ENCODE data around the gene RALGAPA2.

RALGAPA2 gene

DNA sequence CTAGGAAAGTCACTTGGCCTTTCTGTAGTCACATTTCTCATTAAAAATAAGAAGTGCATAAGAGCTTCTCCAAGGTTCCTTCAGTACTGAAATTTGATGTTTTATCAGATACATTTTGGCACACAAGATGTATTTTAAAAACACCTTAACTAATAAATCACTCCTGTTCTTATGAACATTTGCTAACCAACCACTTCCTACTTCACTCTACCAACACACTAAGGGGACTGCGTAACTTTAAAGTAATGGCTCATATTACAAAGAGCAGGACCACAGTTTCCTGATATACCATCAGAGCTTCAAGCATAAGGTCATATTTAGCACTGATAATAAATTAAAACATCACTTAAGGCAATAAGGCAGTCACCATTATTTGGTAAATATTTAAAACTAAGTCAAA is 104.4 kb downstream of the RALGAPA2 start:
- H3K4me3 ChIP-seq (ENCODE audit: low read depth, low read length) = no peak overlapping the region
- DNase-seq (ENCODE audit: low read depth, low spot score) = no peak
- in situ Hi-C loops (cut with HindIII; ENCODE audit: low sequenced_read_pairs) = no loop called here
- TF ChIP-seq, protein P1, sequence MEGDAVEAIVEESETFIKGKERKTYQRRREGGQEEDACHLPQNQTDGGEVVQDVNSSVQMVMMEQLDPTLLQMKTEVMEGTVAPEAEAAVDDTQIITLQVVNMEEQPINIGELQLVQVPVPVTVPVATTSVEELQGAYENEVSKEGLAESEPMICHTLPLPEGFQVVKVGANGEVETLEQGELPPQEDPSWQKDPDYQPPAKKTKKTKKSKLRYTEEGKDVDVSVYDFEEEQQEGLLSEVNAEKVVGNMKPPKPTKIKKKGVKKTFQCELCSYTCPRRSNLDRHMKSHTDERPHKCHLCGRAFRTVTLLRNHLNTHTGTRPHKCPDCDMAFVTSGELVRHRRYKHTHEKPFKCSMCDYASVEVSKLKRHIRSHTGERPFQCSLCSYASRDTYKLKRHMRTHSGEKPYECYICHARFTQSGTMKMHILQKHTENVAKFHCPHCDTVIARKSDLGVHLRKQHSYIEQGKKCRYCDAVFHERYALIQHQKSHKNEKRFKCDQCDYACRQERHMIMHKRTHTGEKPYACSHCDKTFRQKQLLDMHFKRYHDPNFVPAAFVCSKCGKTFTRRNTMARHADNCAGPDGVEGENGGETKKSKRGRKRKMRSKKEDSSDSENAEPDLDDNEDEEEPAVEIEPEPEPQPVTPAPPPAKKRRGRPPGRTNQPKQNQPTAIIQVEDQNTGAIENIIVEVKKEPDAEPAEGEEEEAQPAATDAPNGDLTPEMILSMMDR (IDR thresholded peaks at IDR 0.05; ENCODE audit: low read depth, low read length) = no peak

DNA sequence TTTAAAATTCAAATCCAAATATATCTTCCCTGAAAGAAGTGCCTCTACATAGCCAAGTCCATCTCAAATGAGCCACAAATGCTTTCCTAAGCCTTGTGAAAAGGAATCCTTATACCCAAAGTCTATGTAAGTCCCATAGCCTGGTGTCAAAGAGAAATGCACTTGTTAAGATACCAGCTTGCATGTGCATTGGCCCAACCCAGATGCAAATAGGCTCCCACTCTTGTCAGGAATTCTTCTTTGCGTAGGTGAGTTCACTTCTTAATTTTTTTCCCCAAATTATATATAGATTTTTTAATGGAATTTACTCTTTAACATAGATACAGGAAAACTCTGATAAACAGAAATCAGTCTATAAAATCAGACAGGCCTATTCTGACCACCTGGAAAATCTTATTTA is 105.6 kb downstream of the RALGAPA2 start:
- DNase-seq (ENCODE audit: low read depth, low spot score) = no peak
- H3K4me3 ChIP-seq (ENCODE audit: low read depth, low read length) = no peak overlapping the region
- in situ Hi-C loops (cut with HindIII; ENCODE audit: low sequenced_read_pairs) = no loop called here
- TF ChIP-seq, protein P1 (IDR thresholded peaks at IDR 0.05; ENCODE audit: low read depth, low read length) = no peak

DNA sequence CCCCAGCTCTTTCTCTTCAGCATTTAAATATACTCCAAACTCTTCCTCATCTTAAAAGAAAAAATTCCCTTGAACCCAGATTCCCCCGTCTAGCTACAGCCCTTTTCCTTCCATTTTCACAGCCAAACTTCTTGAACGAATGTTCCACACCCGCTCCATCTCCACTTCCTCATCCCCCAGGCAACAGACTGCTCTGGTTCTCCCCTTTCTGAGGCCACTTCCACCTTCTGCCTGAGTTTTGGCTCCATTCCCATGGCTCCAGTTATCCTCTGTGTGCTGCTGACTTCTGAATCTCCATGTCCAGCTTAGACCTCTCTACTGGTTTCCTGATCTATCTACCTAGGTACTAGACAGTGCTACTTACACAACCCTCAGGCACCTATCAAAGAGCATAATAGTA is 106.4 kb downstream of the RALGAPA2 start:
- DNase-seq (ENCODE audit: low read depth, low spot score) = no peak
- no peak overlapping the region for H3K4me3 ChIP-seq (ENCODE audit: low read depth, low read length)
- TF ChIP-seq, protein P1 (IDR thresholded peaks at IDR 0.05; ENCODE audit: low read depth, low read length) = no peak
- in situ Hi-C loops (cut with HindIII; ENCODE audit: low sequenced_read_pairs) = no loop called here

DNA sequence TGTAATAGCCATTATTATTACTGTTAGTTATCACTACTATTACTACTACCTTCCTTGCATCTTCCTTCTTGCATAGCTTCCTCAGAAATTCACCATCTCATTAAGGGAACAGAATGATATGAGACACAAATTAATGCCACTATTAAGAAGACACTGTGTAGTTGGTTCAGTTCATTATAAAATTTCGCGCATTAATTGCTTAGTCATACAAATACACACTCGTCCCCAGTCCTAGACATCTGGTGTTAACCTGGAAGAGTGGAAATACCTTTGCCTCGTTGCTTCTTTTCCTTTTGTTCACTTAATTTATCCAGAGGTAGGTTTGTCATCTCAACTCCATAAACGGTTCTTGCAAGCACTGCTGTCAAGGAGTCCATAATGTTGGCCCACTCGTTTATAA is 107.5 kb downstream of the RALGAPA2 start:
- TF ChIP-seq, protein P1 (IDR thresholded peaks at IDR 0.05; ENCODE audit: low read depth, low read length) = no peak
- H3K4me3 ChIP-seq (ENCODE audit: low read depth, low read length) = no peak overlapping the region
- in situ Hi-C loops (cut with HindIII; ENCODE audit: low sequenced_read_pairs) = no loop called here
- no peak for DNase-seq (ENCODE audit: low read depth, low spot score)

DNA sequence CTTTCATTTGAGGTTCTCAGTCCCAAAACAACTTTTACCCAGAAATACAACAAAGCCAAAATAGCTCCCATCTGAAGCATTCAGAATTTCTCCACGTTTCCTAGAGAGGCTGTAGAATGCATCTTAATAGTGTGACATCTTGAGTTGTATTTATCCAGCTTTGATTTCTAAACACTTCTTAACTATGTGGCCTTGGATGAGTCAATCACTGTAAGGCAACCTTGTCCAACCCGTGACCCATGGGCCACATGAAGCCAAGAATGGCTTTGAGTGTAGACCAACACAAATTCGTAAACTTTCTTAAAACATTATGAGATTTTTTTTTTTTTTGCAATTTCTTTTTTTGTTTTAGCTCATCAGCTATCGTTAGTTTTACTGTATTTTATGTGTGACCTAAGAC is 108.1 kb downstream of the RALGAPA2 start:
- TF ChIP-seq, protein P1 (IDR thresholded peaks at IDR 0.05; ENCODE audit: low read depth, low read length) = no peak
- no peak for DNase-seq (ENCODE audit: low read depth, low spot score)
- in situ Hi-C loops (cut with HindIII; ENCODE audit: low sequenced_read_pairs) = no loop called here
- no peak overlapping the region for H3K4me3 ChIP-seq (ENCODE audit: low read depth, low read length)

DNA sequence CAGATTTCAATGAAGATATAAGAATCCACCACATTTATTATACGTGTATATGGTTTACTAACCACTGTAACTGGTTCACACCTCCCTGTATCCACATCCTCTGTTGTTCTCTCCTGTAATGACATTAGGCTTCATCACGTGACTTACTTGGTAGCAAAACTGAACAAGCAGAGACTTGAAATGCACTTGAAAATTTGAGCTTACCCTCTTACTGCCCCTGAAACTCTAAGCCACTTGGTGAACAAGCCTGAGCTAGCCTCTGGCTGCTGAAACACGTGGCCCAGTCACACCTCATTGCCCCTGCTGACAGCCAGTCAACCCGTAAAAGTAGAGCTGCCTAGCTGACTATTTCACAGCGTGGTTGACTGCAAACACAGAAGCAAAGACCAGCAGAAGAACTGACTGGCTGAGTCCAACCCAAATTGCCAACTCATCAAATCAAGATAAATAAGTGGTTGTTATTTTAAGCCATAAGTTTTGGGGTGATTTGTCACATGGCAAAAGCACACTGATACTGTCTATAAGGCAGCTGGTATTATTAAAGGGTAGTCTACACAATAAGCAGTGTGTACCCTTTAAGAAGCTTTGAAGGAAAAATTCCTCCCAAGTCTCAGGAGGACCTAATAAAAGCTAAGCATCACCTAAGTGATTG is 109.0 kb downstream of the RALGAPA2 start:
- TF ChIP-seq, protein P1 (IDR thresholded peaks at IDR 0.05; ENCODE audit: low read depth, low read length) = no peak
- in situ Hi-C loops (cut with HindIII; ENCODE audit: low sequenced_read_pairs) = no loop called here
- no peak overlapping the region for H3K4me3 ChIP-seq (ENCODE audit: low read depth, low read length)
- no peak for DNase-seq (ENCODE audit: low read depth, low spot score)

Measured in astrocyte of the spinal cord (primary cell).